Measurements from ENCODE around the gene BNC2.
A peak's percentile ranks its signal among the peaks of the same experiment; 100 is the strongest.

Gene BNC2

DNA sequence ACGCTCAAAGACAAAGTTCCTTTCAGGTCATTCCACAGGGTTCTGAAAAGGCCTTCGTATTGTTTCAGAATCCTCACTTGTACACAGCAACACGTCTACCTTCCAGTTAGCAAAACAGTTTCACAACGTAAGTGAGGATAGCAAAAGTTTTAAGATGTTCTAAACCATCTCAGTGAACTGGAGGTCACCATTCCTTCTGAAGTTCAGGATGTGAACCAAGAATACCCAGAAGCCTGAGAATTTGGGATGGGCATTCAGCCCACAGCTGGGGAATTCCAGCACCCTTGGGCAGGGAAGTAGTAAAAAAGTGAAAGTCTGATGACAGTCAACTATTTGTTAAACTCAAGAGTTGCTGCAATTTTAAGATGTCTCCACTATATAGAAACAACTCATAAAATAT lies 224.5 kb downstream of the BNC2 start:
- no peaks in the 10 kb centered on the region for H3K4me1 ChIP-seq (ENCODE audit: control insufficient read depth in 2 of 2, insufficient read depth in 2 of 2, low read length in 2 of 2)
- H3K9ac ChIP-seq (ENCODE audit: low read depth in 1 of 2, low read length in 2 of 2): no peak overlapping the region
- no peak overlapping the region for H3K4me3 ChIP-seq (ENCODE audit: low read length in 2 of 2)
- H3K27ac ChIP-seq (ENCODE audit: low read depth in 2 of 2, low read length in 2 of 2): no peak overlapping the region
- H3K36me3 ChIP-seq (ENCODE audit: control insufficient read depth in 2 of 2, insufficient read depth in 2 of 2, low read length in 2 of 2): no peaks in the 10 kb centered on the region
- no peaks in the 10 kb centered on the region for H3K9me3 ChIP-seq (ENCODE audit: control insufficient read depth in 2 of 2, low read length in 2 of 2)
- no peaks in the 10 kb centered on the region for H3K27me3 ChIP-seq (ENCODE audit: control insufficient read depth in 2 of 2, insufficient read depth in 2 of 2, low read length in 2 of 2)

GRCh38 chr9:16642421-16643109 lies 227.9 kb downstream of the BNC2 start:
- H3K36me3 ChIP-seq (ENCODE audit: control insufficient read depth in 2 of 2, insufficient read depth in 2 of 2, low read length in 2 of 2): no peaks in the 10 kb centered on the region
- no peaks in the 10 kb centered on the region for H3K9me3 ChIP-seq (ENCODE audit: control insufficient read depth in 2 of 2, low read length in 2 of 2)
- H3K4me1 ChIP-seq (ENCODE audit: control insufficient read depth in 2 of 2, insufficient read depth in 2 of 2, low read length in 2 of 2): no peaks in the 10 kb centered on the region
- no peak overlapping the region for H3K9ac ChIP-seq (ENCODE audit: low read depth in 1 of 2, low read length in 2 of 2)
- H3K4me3 ChIP-seq (ENCODE audit: low read length in 2 of 2): no peak overlapping the region
- no peaks in the 10 kb centered on the region for H3K27me3 ChIP-seq (ENCODE audit: control insufficient read depth in 2 of 2, insufficient read depth in 2 of 2, low read length in 2 of 2)
- no peak overlapping the region for H3K27ac ChIP-seq (ENCODE audit: low read depth in 2 of 2, low read length in 2 of 2)

DNA sequence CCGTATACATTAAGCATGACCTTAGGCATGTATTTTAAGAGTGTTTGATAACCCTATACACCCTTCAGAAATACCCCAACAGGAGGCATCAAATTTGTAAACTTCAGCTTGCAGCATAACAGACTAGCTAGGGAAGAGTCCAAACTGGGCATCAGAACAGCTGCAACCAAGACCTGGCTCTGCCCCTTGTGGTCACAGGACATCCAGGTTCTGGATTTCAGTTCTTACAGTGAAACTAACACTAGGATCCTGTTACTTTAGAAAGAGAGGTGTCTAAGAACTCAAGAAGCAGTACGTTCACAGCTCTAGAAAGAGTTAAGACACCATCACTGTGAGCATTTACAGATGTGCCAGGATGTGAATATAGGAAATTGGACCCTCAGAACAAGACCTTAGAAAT lies 229.8 kb downstream of the BNC2 start:
- no peaks in the 10 kb centered on the region for H3K36me3 ChIP-seq (ENCODE audit: control insufficient read depth in 2 of 2, insufficient read depth in 2 of 2, low read length in 2 of 2)
- no peaks in the 10 kb centered on the region for H3K4me1 ChIP-seq (ENCODE audit: control insufficient read depth in 2 of 2, insufficient read depth in 2 of 2, low read length in 2 of 2)
- no peaks in the 10 kb centered on the region for H3K9me3 ChIP-seq (ENCODE audit: control insufficient read depth in 2 of 2, low read length in 2 of 2)
- H3K27me3 ChIP-seq (ENCODE audit: control insufficient read depth in 2 of 2, insufficient read depth in 2 of 2, low read length in 2 of 2): no peaks in the 10 kb centered on the region
- no peak overlapping the region for H3K27ac ChIP-seq (ENCODE audit: low read depth in 2 of 2, low read length in 2 of 2)
- no peak overlapping the region for H3K9ac ChIP-seq (ENCODE audit: low read depth in 1 of 2, low read length in 2 of 2)
- H3K4me3 ChIP-seq (ENCODE audit: low read length in 2 of 2): no peak overlapping the region

- no peak overlapping the region for H3K9ac ChIP-seq (ENCODE audit: low read depth in 1 of 2, low read length in 2 of 2)
- H3K27me3 ChIP-seq (ENCODE audit: control insufficient read depth in 2 of 2, insufficient read depth in 2 of 2, low read length in 2 of 2): no peaks in the 10 kb centered on the region
- no peaks in the 10 kb centered on the region for H3K36me3 ChIP-seq (ENCODE audit: control insufficient read depth in 2 of 2, insufficient read depth in 2 of 2, low read length in 2 of 2)
- H3K4me1 ChIP-seq (ENCODE audit: control insufficient read depth in 2 of 2, insufficient read depth in 2 of 2, low read length in 2 of 2): no peaks in the 10 kb centered on the region
- H3K4me3 ChIP-seq (ENCODE audit: low read length in 2 of 2): no peak overlapping the region
- H3K9me3 ChIP-seq (ENCODE audit: control insufficient read depth in 2 of 2, low read length in 2 of 2): no peaks in the 10 kb centered on the region
- H3K27ac ChIP-seq (ENCODE audit: low read depth in 2 of 2, low read length in 2 of 2): no peak overlapping the region
Observed at GRCh38 chr9:16639644-16640043, 230.8 kb downstream of the BNC2 start.

DNA sequence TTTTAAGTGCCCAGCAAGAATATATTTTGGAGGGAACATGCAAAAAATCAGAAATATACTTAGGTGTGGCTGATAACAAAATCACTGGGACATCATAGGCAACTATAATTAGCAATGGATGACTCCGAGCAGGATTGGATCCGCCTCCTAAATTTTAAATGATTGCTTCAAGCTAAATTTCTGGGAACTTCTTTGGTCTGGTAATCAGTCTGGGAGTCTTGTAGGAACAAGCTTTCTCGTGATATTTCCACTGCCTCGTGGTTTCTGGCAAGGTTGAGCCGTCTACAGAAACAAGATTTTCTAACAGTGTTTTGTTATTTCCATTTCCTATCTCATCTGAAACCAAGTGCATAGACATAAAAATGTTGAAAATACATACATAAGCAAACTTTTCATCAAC lies 232.6 kb downstream of the BNC2 start:
- Histone ChIP-seq H3K9ac (ENCODE audit: low read depth in 1 of 2, low read length in 2 of 2) (no peak overlapping the region), H3K4me3 (ENCODE audit: low read length in 2 of 2) (no peak overlapping the region), H3K27ac (ENCODE audit: low read depth in 2 of 2, low read length in 2 of 2) (no peak overlapping the region), H3K36me3 (ENCODE audit: control insufficient read depth in 2 of 2, insufficient read depth in 2 of 2, low read length in 2 of 2) (no peaks in the 10 kb centered on the region), H3K4me1 (ENCODE audit: control insufficient read depth in 2 of 2, insufficient read depth in 2 of 2, low read length in 2 of 2) (no peaks in the 10 kb centered on the region), H3K9me3 (ENCODE audit: control insufficient read depth in 2 of 2, low read length in 2 of 2) (no peaks in the 10 kb centered on the region), H3K27me3 (ENCODE audit: control insufficient read depth in 2 of 2, insufficient read depth in 2 of 2, low read length in 2 of 2) (no peaks in the 10 kb centered on the region)

DNA sequence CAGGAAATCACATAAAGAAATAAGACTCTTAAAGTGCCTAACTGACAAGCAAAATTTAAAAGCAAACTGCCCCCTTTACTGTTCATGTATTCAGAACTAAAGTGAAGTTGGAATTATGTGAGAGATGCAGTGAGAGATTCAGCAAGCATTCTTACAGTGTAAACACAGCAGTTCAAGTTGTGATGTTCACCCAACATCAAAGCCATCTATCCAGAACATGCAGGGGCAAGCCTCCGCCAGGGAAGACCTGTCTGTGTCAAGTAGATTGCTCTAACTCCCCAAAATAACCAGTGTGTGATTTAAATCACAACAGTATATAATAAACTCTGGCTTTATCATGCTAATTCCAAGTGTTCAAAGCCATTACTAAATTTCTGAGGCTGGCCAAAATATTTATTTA lies 233.3 kb downstream of the BNC2 start:
- Histone ChIP-seq H3K27me3 (ENCODE audit: control insufficient read depth in 2 of 2, insufficient read depth in 2 of 2, low read length in 2 of 2) (no peaks in the 10 kb centered on the region), H3K36me3 (ENCODE audit: control insufficient read depth in 2 of 2, insufficient read depth in 2 of 2, low read length in 2 of 2) (no peaks in the 10 kb centered on the region), H3K27ac (ENCODE audit: low read depth in 2 of 2, low read length in 2 of 2) (no peak overlapping the region), H3K9ac (ENCODE audit: low read depth in 1 of 2, low read length in 2 of 2) (no peak overlapping the region), H3K9me3 (ENCODE audit: control insufficient read depth in 2 of 2, low read length in 2 of 2) (no peaks in the 10 kb centered on the region), H3K4me1 (ENCODE audit: control insufficient read depth in 2 of 2, insufficient read depth in 2 of 2, low read length in 2 of 2) (no peaks in the 10 kb centered on the region), H3K4me3 (ENCODE audit: low read length in 2 of 2) (no peak overlapping the region)

DNA sequence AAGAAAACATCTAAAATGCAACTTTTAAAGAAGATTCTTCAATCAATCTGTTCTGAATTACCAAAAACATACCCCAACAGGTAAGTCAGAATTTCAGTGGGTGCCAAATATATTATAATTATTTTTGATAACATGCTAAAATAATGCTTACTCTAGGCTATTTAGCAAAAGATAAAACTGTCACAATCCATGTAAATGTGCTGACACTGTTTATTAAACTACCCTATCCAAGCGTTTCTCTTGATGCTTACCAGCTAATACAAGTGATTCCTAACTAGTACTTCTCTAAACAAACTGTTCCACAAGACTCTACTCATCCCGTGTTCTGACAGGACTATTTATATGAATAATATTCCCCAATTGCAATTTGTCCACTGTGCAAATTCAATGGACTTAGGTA lies 236.7 kb downstream of the BNC2 start:
- no peaks in the 10 kb centered on the region for H3K36me3 ChIP-seq (ENCODE audit: control insufficient read depth in 2 of 2, insufficient read depth in 2 of 2, low read length in 2 of 2)
- no peak overlapping the region for H3K9ac ChIP-seq (ENCODE audit: low read depth in 1 of 2, low read length in 2 of 2)
- H3K27ac ChIP-seq (ENCODE audit: low read depth in 2 of 2, low read length in 2 of 2): no peak overlapping the region
- H3K9me3 ChIP-seq (ENCODE audit: control insufficient read depth in 2 of 2, low read length in 2 of 2): no peaks in the 10 kb centered on the region
- H3K4me1 ChIP-seq (ENCODE audit: control insufficient read depth in 2 of 2, insufficient read depth in 2 of 2, low read length in 2 of 2): no peaks in the 10 kb centered on the region
- H3K4me3 ChIP-seq (ENCODE audit: low read length in 2 of 2): no peak overlapping the region
- H3K27me3 ChIP-seq (ENCODE audit: control insufficient read depth in 2 of 2, insufficient read depth in 2 of 2, low read length in 2 of 2): no peaks in the 10 kb centered on the region

DNA sequence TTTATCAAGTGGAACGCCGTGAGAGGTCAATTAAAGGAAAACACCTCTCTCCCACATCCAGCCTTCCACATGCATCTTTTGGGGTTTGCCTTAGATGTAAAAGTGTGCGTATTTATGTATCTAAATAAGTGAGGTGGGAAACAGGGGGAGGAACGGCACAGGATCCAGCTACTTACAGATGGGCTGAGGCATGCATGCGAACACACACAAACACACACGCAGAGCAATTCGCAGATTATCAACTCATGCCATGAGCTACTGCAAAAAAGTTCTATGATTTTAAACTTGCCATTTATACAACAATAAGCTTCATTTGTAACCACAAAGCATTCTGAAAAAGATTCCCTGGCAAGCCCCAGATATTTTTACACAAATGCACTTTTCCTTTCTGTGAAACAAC lies 242.1 kb downstream of the BNC2 start:
- Histone ChIP-seq H3K36me3 (ENCODE audit: control insufficient read depth in 2 of 2, insufficient read depth in 2 of 2, low read length in 2 of 2) (no peaks in the 10 kb centered on the region), H3K4me1 (ENCODE audit: control insufficient read depth in 2 of 2, insufficient read depth in 2 of 2, low read length in 2 of 2) (no peaks in the 10 kb centered on the region), H3K27ac (ENCODE audit: low read depth in 2 of 2, low read length in 2 of 2) (peak overlapping the region; percentile 4 to 9), H3K27me3 (ENCODE audit: control insufficient read depth in 2 of 2, insufficient read depth in 2 of 2, low read length in 2 of 2) (no peaks in the 10 kb centered on the region), H3K9ac (ENCODE audit: low read depth in 1 of 2, low read length in 2 of 2) (no peak overlapping the region), H3K4me3 (ENCODE audit: low read length in 2 of 2) (no peak overlapping the region), H3K9me3 (ENCODE audit: control insufficient read depth in 2 of 2, low read length in 2 of 2) (no peaks in the 10 kb centered on the region)

- Histone ChIP-seq H3K27me3 (ENCODE audit: control insufficient read depth in 2 of 2, insufficient read depth in 2 of 2, low read length in 2 of 2) (no peaks in the 10 kb centered on the region), H3K9ac (ENCODE audit: low read depth in 1 of 2, low read length in 2 of 2) (no peak overlapping the region), H3K27ac (ENCODE audit: low read depth in 2 of 2, low read length in 2 of 2) (peak overlapping the region; percentile 4 to 9), H3K9me3 (ENCODE audit: control insufficient read depth in 2 of 2, low read length in 2 of 2) (no peaks in the 10 kb centered on the region), H3K4me3 (ENCODE audit: low read length in 2 of 2) (no peak overlapping the region), H3K4me1 (ENCODE audit: control insufficient read depth in 2 of 2, insufficient read depth in 2 of 2, low read length in 2 of 2) (no peaks in the 10 kb centered on the region), H3K36me3 (ENCODE audit: control insufficient read depth in 2 of 2, insufficient read depth in 2 of 2, low read length in 2 of 2) (no peaks in the 10 kb centered on the region)
Observed at GRCh38 chr9:16627967-16628366, 242.5 kb downstream of the BNC2 start.

- H3K4me3 ChIP-seq (ENCODE audit: low read length in 2 of 2): no peak overlapping the region
Observed at GRCh38 chr9:16627521-16627920, 242.9 kb downstream of the BNC2 start.

More at GRCh38 chr9:16627521-16627920, 242.9 kb downstream of the BNC2 start:
- no peaks in the 10 kb centered on the region for H3K9me3 ChIP-seq (ENCODE audit: control insufficient read depth in 2 of 2, low read length in 2 of 2)
- H3K27me3 ChIP-seq (ENCODE audit: control insufficient read depth in 2 of 2, insufficient read depth in 2 of 2, low read length in 2 of 2): no peaks in the 10 kb centered on the region
- H3K27ac ChIP-seq (ENCODE audit: low read depth in 2 of 2, low read length in 2 of 2): peak overlapping the region in 1 of 2 donors; percentile 0
- no peak overlapping the region for H3K9ac ChIP-seq (ENCODE audit: low read depth in 1 of 2, low read length in 2 of 2)
- no peaks in the 10 kb centered on the region for H3K36me3 ChIP-seq (ENCODE audit: control insufficient read depth in 2 of 2, insufficient read depth in 2 of 2, low read length in 2 of 2)
- no peaks in the 10 kb centered on the region for H3K4me1 ChIP-seq (ENCODE audit: control insufficient read depth in 2 of 2, insufficient read depth in 2 of 2, low read length in 2 of 2)

All from mucosa of rectum (tissue), 2 donors.